ENCODE results near the gene SUCLA2. TPM values are rescaled to one million over a fixed set of nuclear protein-coding genes. Genes with fewer than 3 reads are reported as not detected.

Gene SUCLA2
- total RNA-seq, 6 experiments from 2014 or later: 37.7 to 47.0 (median 42.4) TPM

GRCh38 chr13:47962237-47962636 lies 38.8 kb downstream of the SUCLA2 start:
- Mint-ChIP-seq H3K27me3 (ENCODE audit: insufficient read depth) (no peaks in the 10 kb centered on the region; the same call in 1 of the 2 replicates), H3K4me3 (no peak overlapping the region), H3K4me1 (ENCODE audit: low read depth) (no peaks in the 10 kb centered on the region), H3K27ac (no peak overlapping the region), H3K36me3 (ENCODE audit: low read depth) (peaks cover 71% of the 10 kb centered on the region), H3K9me3 (peaks cover 37% of the 10 kb centered on the region)
- DNase-seq: no peak
- TF ChIP-seq, protein P1, sequence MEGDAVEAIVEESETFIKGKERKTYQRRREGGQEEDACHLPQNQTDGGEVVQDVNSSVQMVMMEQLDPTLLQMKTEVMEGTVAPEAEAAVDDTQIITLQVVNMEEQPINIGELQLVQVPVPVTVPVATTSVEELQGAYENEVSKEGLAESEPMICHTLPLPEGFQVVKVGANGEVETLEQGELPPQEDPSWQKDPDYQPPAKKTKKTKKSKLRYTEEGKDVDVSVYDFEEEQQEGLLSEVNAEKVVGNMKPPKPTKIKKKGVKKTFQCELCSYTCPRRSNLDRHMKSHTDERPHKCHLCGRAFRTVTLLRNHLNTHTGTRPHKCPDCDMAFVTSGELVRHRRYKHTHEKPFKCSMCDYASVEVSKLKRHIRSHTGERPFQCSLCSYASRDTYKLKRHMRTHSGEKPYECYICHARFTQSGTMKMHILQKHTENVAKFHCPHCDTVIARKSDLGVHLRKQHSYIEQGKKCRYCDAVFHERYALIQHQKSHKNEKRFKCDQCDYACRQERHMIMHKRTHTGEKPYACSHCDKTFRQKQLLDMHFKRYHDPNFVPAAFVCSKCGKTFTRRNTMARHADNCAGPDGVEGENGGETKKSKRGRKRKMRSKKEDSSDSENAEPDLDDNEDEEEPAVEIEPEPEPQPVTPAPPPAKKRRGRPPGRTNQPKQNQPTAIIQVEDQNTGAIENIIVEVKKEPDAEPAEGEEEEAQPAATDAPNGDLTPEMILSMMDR (IDR thresholded peaks at IDR 0.05): no peak

DNA sequence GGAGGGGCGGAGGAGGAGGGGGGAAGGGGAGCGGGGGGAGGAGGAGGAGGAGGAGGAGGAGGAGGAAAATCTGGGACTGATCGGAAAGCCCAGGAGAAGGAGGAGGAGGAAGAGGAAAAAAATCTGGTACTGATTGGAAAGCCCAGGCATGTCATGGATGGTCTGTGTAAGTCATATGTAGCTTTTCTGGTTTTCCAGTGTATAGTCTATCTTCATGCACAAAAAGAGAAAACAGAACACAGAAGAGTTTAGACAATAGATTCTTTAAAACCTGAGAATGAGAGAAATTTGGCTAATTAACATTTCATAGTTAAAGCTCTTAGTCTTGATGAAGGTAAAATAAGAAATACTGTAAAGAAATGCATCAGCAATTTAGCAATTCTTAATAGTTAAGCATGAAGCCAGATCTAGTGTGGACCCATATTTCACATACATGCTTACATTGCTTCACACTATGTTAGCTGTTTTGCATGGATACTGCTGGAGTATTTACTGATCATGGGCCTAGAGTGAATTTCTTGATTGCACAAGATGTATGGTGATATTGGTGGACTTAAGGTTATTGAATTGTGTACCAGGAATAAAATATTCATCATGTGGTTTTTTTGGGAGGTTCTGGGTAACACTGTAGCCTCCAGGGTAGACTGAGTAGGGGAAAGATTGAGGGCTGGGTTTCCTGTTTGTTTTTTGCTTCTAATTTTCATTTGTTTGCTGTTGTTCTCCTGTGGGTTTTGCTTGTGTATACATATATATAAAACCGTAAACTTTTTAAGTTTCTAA lies 41.4 kb downstream of the SUCLA2 start:
- Mint-ChIP-seq H3K27me3 (ENCODE audit: insufficient read depth) (no peaks in the 10 kb centered on the region), H3K27ac (no peak overlapping the region), H3K4me3 (no peak overlapping the region), H3K9me3 (peaks cover 42% of the 10 kb centered on the region), H3K36me3 (ENCODE audit: low read depth) (peaks cover 84% of the 10 kb centered on the region), H3K4me1 (ENCODE audit: low read depth) (no peaks in the 10 kb centered on the region)
- TF ChIP-seq, protein P1 (IDR thresholded peaks at IDR 0.05): no peak
- DNase-seq: no peak

DNA sequence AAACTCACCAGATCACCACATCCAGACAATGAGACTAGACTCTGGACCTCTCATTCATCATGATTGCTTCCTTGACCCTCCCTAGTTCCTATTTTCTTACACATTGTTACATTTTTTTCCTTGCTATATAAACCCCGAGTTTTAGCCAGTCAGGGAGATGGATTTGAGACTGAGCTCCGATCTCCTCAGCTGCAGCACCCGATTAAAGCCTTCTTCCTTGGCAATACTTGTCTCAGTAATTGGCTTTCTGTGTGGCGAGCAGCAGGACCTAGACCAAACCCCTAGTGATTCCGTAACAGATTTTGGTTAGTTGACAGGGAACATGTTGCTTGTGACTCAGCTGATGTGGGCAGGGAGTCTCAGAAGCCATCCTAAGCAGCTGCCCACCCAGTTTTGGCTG lies 44.0 kb downstream of the SUCLA2 start:
- Mint-ChIP-seq H3K27ac (no peak overlapping the region), H3K36me3 (ENCODE audit: low read depth) (peaks cover 85% of the 10 kb centered on the region), H3K4me3 (no peak overlapping the region), H3K9me3 (peaks cover 42% of the 10 kb centered on the region), H3K27me3 (ENCODE audit: insufficient read depth) (no peaks in the 10 kb centered on the region), H3K4me1 (ENCODE audit: low read depth) (no peaks in the 10 kb centered on the region)
- TF ChIP-seq, protein P1 (IDR thresholded peaks at IDR 0.05): no peak
- no peak for DNase-seq

GRCh38 chr13:47955836-47956235 lies 45.2 kb downstream of the SUCLA2 start:
- Mint-ChIP-seq H3K27me3 (ENCODE audit: insufficient read depth) (no peaks in the 10 kb centered on the region), H3K4me3 (no peak overlapping the region), H3K36me3 (ENCODE audit: low read depth) (peaks cover 76% of the 10 kb centered on the region), H3K4me1 (ENCODE audit: low read depth) (no peaks in the 10 kb centered on the region), H3K9me3 (peaks cover 37% of the 10 kb centered on the region), H3K27ac (no peak overlapping the region)
- TF ChIP-seq, protein P1 (IDR thresholded peaks at IDR 0.05): no peak
- no peak for DNase-seq

- Mint-ChIP-seq H3K4me1 (ENCODE audit: low read depth) (peaks cover 6% of the 10 kb centered on the region), H3K36me3 (ENCODE audit: low read depth) (peaks cover 35% of the 10 kb centered on the region), H3K27ac (no peak overlapping the region), H3K9me3 (no peaks in the 10 kb centered on the region), H3K4me3 (no peak overlapping the region), H3K27me3 (ENCODE audit: insufficient read depth) (no peaks in the 10 kb centered on the region)
- TF ChIP-seq, protein P1 (IDR thresholded peaks at IDR 0.05): no peak
- DNase-seq: no peak
These were observed 51.3 kb downstream of the SUCLA2 start for GRCh38 chr13:47949799-47950198.

All from HFFc6 (cell line).